Activated CD4-positive, CD25-positive, alpha-beta regulatory T cell (primary cell): Measurements from ENCODE around the gene ARVCF.

Experiments
- DNase-seq, 4 experiments: peaks; one replicate each; lab custom pipeline; 2025; lab: John Stamatoyannopoulos, UW

The ARVCF gene

DNA sequence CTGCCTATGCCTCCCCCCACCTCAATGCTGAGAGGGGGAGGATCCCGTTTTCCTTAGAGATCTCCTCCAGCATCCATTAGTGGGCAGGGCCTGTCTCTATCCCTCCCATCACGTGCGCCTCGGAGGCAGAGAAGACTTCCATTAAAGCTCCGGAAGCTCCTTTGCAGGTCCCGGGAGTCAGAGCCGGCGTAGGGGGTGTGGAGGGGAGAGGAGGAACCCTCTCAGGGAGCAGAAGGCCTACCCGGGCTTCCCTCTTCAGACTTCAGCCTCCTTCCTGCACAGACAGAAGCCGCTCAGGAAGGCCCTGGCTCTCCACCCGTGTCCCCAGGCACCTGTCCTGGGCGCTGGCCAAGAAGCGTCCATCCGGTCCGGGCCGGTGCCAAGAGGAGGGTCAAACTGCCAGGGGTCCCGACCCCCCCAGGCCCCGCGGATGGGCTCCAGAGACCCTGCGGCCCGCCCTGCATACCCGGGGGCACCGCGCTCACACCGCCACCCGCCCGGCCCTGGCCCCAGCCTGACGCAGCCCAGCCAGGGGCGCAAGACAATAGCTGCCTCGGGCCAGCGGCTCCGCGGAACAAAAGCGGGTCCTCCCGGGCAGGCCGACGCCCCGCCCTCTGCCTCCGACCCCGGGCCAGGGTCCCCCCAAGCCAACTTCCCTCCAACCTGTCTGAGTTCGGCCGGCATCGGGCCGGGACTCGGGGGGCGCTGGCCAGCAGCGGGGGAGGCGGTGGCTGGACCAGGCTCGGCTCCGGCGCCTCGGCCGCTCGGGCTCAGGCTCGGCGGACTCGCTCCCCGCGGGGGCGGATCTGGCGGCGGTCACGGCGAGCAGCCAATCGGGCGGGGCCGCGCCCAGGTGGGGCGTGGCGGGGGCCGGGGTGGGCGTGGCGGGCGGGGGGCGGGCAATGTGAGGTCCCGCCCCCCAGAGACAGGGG lies 29.9 kb downstream of the ARVCF start:
- peak; percentile 20 to 43 (median 39) for DNase-seq

GRCh38 chr22:19986011-19986409 lies 30.6 kb downstream of the ARVCF start:
- DNase-seq = no peak

- DNase-seq = no peak
These were observed 31.5 kb downstream of the ARVCF start for GRCh38 chr22:19984851-19985811.

DNA sequence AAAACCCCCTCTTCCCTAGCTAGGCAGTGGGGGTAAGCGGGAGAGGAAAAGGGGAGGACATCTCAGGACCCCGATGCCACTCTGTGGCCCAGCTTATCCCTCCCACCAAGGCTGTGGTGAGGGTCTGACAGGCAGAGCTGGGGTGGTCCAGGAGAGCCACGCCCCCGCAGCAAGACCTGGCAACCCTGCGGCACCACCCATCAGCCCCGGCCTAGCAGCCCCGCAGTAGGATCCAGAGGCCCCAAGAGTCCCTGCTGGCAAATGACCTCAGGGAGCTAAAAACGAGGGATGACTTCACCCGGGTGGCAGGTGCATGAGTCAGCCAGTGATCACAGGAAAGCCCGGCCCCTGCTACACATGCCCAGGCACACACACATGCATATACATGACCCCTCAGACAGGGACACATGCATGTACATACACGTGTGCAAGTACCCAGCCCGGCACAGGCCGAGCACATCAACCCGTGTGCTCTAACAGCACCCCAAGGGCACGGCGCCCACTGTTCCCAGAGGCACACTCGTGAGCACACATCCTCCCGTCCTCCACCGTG lies 32.3 kb downstream of the ARVCF start:
- DNase-seq = no peak

- DNase-seq = no peak
These were observed 32.9 kb downstream of the ARVCF start for GRCh38 chr22:19983741-19984140.

- DNase-seq = no peak
These were observed 33.5 kb downstream of the ARVCF start for GRCh38 chr22:19982991-19983578.

DNA sequence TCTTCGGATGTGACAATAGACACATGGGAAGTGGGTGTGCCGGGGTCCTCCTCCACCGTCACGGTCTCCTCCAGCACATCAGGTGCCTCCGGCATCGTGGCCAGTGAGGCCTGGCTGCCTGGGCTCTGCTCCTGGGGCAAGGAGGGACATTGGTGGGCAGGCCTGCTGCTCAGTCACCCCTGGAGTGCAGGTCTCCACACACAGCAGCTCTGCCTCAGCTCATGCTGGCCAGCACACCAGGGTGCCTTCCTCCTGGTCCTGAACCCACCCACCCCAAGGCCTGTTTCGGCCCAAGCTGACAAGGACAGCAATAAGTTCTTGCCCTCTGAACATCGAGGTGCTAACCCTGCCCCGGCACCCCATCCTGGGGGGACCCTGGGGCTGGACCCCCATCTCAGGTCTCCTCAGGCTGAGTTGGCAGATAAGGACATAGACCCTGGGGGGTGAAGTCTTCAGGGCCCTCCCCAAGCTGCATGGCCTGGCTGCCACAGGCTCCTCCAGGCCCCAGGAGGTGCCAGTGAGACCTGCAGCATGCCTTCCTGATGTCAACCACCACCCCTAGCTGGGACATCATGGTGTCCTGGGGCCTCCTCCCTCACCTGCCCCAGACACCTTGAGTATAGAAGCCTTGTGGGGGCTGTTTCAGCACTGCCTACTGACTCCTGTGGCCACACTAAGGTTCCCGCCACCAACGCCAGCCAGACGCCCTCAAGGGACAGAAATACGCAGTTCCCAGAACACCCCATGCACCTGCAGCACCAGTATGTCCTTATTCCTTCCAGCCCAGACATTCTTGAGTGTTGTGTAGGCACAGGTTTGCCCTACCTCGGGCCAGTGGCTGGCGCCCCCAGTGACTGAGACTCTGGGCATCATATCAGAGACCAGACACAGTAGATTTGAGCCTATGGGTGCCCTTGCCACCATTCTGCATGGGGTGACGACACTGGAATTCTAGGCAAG lies 34.4 kb downstream of the ARVCF start:
- DNase-seq = no peak

DNA sequence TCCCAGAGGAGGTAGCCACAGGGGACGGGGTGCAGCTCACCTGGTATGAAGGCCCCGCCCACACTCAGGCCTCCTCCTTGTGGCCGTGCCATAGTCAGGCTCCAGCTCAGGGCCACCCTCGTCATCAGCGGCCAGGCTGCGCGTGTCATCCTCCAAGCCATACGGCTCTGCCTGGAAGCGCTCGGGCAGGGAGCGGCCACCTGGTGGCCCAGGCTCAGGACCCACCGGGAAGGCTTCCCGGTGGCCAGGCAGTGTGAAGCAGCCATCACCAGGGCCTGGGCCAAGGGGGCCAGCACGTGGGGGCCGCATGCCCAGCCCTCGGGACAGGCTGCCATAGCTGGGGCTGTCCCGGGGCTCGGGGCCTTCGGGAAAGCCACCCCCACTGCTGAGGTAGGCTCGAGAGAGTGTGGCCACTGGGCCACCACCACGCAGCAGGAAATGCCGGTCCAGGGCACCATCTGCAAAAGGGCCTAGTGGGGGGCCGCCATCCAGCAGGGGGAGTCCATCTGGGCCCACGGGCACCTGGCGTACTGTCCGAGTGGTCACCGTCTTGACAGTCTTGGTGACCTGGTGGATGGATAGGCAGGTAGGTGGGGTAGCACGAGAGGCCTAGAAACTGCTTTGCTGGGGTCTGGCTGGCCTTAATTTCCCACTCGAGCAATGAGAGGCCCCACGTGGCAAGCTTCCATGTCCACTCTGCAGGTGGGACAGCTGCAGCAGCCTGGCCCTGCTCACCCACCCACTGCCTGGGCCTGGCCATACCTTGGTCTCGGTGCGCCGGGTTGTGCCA lies 35.3 kb downstream of the ARVCF start:
- DNase-seq = no peak

GRCh38 chr22:19980766-19981165 lies 35.9 kb downstream of the ARVCF start:
- DNase-seq = no peak

GRCh38 chr22:19979712-19980493 lies 36.7 kb downstream of the ARVCF start:
- DNase-seq = no peak

- no peak for DNase-seq
These were observed 37.9 kb downstream of the ARVCF start for GRCh38 chr22:19978748-19979147.

GRCh38 chr22:19977296-19978243 lies 39.1 kb downstream of the ARVCF start:
- no peak for DNase-seq

DNA sequence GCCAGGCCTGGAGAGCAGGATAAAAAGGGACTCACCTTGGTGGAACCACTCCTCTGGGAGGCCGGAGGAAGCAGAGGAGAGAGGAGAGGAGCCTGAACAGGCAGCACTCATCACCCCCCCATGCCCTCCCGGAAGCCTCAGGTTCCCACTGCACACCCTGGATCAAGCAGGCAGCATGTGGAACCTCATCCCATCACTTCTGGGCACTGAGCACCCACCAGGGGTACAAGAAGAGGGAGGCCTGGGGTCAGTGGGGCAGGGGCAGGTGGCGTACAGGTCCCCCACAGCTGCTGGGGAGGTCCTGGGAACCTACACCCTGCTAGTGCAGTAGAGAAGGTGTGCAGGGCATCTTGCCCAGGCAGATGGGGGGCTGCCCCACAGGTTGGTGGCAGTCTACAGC lies 40.0 kb downstream of the ARVCF start:
- DNase-seq = no peak

DNA sequence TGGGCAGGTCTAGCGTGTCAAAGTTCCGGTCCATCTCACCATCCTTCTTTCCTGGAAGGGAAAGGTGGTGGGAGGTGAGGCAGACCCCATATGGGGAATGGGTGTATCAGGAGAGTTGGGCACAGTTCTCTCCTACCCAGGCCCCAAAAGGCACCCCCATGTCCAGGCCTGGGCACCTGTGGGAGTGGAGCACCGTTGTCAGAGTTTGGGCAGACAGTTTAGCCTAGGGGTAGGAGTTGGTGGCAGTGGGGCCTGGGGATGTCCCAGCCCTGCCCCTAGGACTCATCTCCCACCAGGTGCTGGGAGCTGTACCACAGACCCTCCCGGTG lies 41.0 kb downstream of the ARVCF start:
- DNase-seq = no peak

GRCh38 chr22:19974935-19975706 lies 41.5 kb downstream of the ARVCF start:
- DNase-seq = no peak

DNA sequence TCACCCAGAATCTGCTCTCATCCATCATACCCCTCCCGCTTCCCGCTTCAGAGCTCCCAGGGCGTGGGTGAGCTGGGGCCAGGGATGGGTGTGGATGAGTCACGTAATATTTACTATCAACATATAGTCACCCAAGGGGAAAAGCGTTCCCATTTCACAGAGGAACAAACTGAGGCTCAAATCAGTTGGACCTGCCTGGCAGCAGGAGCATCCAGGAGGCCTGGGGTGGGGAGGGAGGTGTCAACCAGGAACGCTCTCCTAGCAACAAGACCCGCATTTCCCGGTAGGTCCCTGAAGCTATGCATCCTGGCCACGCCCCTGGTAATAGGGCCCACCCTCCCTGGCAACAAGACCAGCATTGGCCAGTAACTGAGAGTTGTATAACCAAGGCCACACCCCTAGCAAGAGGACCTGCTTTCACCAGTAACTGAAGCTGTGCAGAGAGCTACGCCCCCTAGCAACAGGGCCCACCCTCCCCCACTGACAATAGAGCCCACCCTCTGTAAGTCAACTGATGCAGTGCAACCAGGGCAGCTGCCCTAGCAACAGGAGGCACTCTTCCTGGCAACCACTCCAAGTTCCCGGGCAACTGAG lies 42.3 kb downstream of the ARVCF start:
- no peak for DNase-seq
